ENCODE measurements around the gene NCAM1. TPM values are rescaled to one million over a fixed set of nuclear protein-coding genes. Genes with fewer than 3 reads are reported as not detected.

The NCAM1 gene
- total and polyA plus RNA-seq, 10 donors: 0.41 to 13.2 (median 7.1) TPM

DNA sequence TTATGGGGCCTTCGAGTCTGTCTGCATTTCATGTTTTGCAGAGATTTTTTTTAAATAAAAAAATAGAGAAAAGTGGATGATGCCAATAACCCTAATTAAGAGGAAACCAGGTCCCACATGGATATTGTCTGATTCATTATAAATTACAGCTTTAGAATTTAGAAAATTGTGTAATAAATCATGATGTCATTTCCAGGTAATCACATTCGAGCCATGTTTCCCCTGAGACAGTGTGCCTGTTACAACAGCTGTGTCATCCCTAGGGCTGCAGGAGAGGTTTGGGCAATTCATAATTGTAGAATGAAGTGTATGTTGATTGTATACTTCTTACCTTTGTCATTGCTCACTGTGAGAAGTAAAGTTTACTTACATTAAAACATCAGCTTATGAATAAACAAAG lies 38.3 kb downstream of the NCAM1 start:
- Histone ChIP-seq H3K4me1 (peaks cover 0 to 4% (median 0%) of the 10 kb centered on the region in 6 donors), H3K9me3 (no peaks in the 10 kb centered on the region), H3K36me3 (no peaks in the 10 kb centered on the region), H3K27me3 (replicated peaks in 1 of 7) (peaks cover 0 to 4% (median 0%) of the 10 kb centered on the region in 7 donors), H3K27ac (no peak overlapping the region), H3K4me3 (no peak overlapping the region)
- TF ChIP-seq, protein P1, sequence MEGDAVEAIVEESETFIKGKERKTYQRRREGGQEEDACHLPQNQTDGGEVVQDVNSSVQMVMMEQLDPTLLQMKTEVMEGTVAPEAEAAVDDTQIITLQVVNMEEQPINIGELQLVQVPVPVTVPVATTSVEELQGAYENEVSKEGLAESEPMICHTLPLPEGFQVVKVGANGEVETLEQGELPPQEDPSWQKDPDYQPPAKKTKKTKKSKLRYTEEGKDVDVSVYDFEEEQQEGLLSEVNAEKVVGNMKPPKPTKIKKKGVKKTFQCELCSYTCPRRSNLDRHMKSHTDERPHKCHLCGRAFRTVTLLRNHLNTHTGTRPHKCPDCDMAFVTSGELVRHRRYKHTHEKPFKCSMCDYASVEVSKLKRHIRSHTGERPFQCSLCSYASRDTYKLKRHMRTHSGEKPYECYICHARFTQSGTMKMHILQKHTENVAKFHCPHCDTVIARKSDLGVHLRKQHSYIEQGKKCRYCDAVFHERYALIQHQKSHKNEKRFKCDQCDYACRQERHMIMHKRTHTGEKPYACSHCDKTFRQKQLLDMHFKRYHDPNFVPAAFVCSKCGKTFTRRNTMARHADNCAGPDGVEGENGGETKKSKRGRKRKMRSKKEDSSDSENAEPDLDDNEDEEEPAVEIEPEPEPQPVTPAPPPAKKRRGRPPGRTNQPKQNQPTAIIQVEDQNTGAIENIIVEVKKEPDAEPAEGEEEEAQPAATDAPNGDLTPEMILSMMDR (IDR thresholded peaks at IDR 0.05 in 8 of 11, conservative IDR thresholded peaks at IDR 0.05 in 3 of 11): no peak
- no peak for TF ChIP-seq POLR2A (IDR thresholded peaks at IDR 0.05)
- no peak for TF ChIP-seq POLR2AphosphoS5 (IDR thresholded peaks at IDR 0.05)
- no peak for DNase-seq
- intact Hi-C loops (cut with DNase I; ENCODE audit: low total_unique reads): no loop called here
- 50 to 62% (median 55%) methylated on average over 2 of the region's 2 CpGs for WGBS, 5 donors

DNA sequence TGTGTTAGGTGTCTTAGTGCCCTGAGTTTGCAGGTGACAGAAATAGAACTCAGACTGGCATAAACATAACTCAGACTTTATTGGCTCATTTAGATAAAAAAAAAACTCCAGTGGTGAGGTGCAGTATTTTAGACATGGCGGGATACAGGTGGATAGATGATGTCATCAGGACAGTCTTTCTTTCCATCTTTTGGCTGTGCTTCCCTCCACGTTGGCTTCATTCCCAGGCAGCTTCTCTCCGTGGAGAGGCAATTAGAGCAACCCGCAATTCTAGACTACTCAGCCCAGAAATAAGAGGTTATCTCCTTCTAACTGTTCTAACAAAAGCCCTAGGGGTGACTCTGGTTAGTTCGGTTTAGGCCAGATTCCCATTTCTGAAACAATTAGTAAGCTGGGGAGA lies 40.5 kb downstream of the NCAM1 start:
- TF ChIP-seq, protein P1 (IDR thresholded peaks at IDR 0.05 in 8 of 11, conservative IDR thresholded peaks at IDR 0.05 in 3 of 11): no peak
- TF ChIP-seq POLR2A (IDR thresholded peaks at IDR 0.05) (no peak), POLR2AphosphoS5 (IDR thresholded peaks at IDR 0.05) (no peak)
- Histone ChIP-seq H3K36me3 (no peaks in the 10 kb centered on the region), H3K4me1 (peaks cover 0 to 4% (median 0%) of the 10 kb centered on the region in 6 donors), H3K27me3 (replicated peaks in 1 of 7) (no peaks in the 10 kb centered on the region), H3K4me3 (no peak overlapping the region), H3K9me3 (no peaks in the 10 kb centered on the region), H3K27ac (no peak overlapping the region)
- 81 to 89% (median 82%) methylated on average over 5 of the region's 5 CpGs for WGBS, 5 donors
- intact Hi-C loops (cut with DNase I; ENCODE audit: low total_unique reads): no loop called here
- DNase-seq: no peak

DNA sequence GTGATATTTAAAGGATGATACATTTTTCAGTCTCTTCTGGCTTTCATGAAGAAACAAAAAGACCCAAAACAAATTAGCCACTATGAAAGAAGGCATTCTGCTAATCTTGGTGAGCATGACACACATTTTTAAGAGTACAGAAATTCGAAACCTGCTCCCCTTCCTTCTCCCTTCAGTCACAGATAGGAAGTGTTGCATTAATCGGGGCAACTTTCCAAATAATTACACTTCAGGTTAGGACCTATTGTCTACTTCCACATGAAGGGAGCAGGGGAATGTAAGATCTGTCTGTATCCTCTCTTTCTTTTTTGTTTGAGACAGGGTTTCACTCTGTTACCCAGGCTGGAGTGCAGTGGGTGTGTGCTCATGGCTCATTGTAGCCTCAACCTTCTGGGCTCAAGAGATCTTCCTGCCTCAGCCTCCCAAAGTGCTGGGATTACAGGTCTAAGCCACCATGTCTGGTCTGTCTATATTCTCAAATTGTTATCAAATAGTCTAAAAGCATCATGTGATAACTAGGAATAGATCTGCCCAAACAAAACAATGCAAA lies 45.8 kb downstream of the NCAM1 start:
- TF ChIP-seq POLR2A (IDR thresholded peaks at IDR 0.05): no peak
- TF ChIP-seq, protein P1 (IDR thresholded peaks at IDR 0.05 in 8 of 11, conservative IDR thresholded peaks at IDR 0.05 in 3 of 11): no peak
- TF ChIP-seq POLR2AphosphoS5 (IDR thresholded peaks at IDR 0.05): no peak
- 36 to 69% (median 44%) methylated on average over 2 of the region's 2 CpGs for WGBS, 5 donors

DNA sequence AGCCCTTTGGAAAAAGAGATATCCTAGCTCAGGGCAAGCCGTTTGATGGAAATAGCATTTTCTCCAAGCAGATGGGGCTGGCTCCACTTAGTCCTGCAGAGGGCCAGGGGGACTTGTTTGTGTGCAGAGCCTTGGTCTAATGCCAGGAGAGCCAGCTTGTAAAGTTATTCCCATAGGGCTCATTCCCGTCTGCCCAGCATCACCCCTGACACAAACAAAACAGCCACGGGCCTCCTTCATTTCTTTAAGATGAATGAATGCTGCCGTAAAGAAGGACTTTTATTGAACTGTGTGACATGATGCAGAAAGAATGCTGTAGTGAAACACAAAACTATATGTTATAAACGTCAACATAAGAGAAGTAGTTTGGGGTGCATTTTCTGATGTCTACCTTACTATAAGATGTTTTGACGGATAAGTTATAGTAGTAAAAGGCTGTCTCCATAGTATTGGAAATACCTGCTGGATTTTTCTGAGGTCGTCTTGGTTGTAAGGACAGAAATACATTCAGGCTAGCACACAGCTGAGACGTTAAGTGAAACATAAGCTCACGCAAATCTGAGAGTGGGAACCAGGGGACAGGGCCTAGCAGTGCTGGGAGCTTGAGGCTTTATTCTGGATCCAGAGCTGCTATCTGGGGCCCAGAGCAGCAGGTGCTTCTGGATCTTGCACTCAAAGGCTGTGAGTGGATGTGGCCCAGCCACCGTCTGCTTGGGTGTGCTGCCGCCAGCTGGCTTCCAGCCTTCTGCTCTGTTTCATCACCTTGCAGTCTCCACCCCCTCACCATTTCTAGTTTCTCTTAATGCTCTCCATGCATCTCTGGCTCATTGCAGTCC lies 53.3 kb downstream of the NCAM1 start:
- intact Hi-C loops (cut with DNase I; ENCODE audit: low total_unique reads): no loop called here
- no peak for DNase-seq

More for the DNA sequence above, 45.8 kb downstream of the NCAM1 start:
- DNase-seq: no peak
- H3K27ac ChIP-seq: no peak overlapping the region
- H3K36me3 ChIP-seq: no peaks in the 10 kb centered on the region
- no peaks in the 10 kb centered on the region for H3K9me3 ChIP-seq
- H3K4me3 ChIP-seq: no peak overlapping the region
- no peaks in the 10 kb centered on the region for H3K27me3 ChIP-seq (replicated peaks in 1 of 7)
- intact Hi-C loops (cut with DNase I; ENCODE audit: low total_unique reads): no loop called here
- peaks cover 0 to 2% (median 0%) of the 10 kb centered on the region in 6 donors for H3K4me1 ChIP-seq

More for the DNA sequence above, 53.3 kb downstream of the NCAM1 start:
- H3K9me3 ChIP-seq: no peaks in the 10 kb centered on the region
- no peaks in the 10 kb centered on the region for H3K27me3 ChIP-seq (replicated peaks in 1 of 7)
- no peaks in the 10 kb centered on the region for H3K4me1 ChIP-seq
- H3K36me3 ChIP-seq: no peaks in the 10 kb centered on the region
- TF ChIP-seq, protein P1 (IDR thresholded peaks at IDR 0.05 in 8 of 11, conservative IDR thresholded peaks at IDR 0.05 in 3 of 11): no peak
- TF ChIP-seq POLR2AphosphoS5 (IDR thresholded peaks at IDR 0.05) (no peak), POLR2A (IDR thresholded peaks at IDR 0.05) (no peak)
- no peak overlapping the region for H3K4me3 ChIP-seq
- WGBS, 5 donors: 73 to 84% (median 77%) methylated on average over 11 of the region's 11 CpGs
- H3K27ac ChIP-seq: no peak overlapping the region

Data from spleen (tissue), 11 donors.